Fibroblast of lung (primary cell): ENCODE measurements around the gene MAP2K6. TPM values are rescaled to one million over a fixed set of nuclear protein-coding genes. Genes with fewer than 3 reads are reported as not detected.

ENCODE experiments used
- DNase-seq, 2 donors: peaks; one replicate each; pipeline versions ENCODE4 v3.0.0 to v3.0.0-alpha.2; 2010; ENCODE audit warnings: low read depth in 2 of 2
- H2AFZ ChIP-seq: 2 replicates; pipeline ENCODE4 v1.5.1; 2012; ENCODE audit warnings: low read length, control low read depth, inconsistent platforms
- H3K27ac ChIP-seq: 2 replicates; pipeline ENCODE4 v1.5.1; 2011; ENCODE audit warnings: low read length, control low read depth; ENCODE audit not compliant: insufficient read depth
- H3K27me3 ChIP-seq: 2 replicates; pipeline ENCODE4 v1.5.1; 2011; ENCODE audit warnings: mild to moderate bottlenecking, low read length; ENCODE audit not compliant: control insufficient read depth, insufficient read depth
- H3K36me3 ChIP-seq: 2 replicates; pipeline ENCODE4 v1.5.1; 2011; ENCODE audit warnings: low read length; ENCODE audit not compliant: control insufficient read depth, insufficient read depth
- H3K4me1 ChIP-seq: 2 replicates; pipeline ENCODE4 v1.5.1; 2011; ENCODE audit warnings: low read length; ENCODE audit not compliant: control insufficient read depth, insufficient read depth; ENCODE audit errors: extremely low read depth
- H3K4me2 ChIP-seq: 2 replicates; pipeline ENCODE4 v1.5.1; 2011; ENCODE audit warnings: low read length, control low read depth; ENCODE audit not compliant: insufficient read depth; ENCODE audit errors: extremely low read depth
- H3K4me3 ChIP-seq, 4 experiments: fragments of 200-600 bp in 1 of 4; sonication (generic) in 1 of 4; replicated peaks in 1 of 4; 2 replicates each; pipeline ENCODE4 v1.5.1; 2011 to 2016; ENCODE audit warnings: low read length in 4 of 4, low read depth in 3 of 4, mild to moderate bottlenecking in 3 of 4, control low read depth in 2 of 4, inconsistent platforms in 1 of 4, mixed read lengths in 1 of 4; ENCODE audit not compliant: insufficient read depth in 1 of 4; ENCODE audit errors: control extremely low read depth in 1 of 4
- H3K79me2 ChIP-seq: 2 replicates; pipeline ENCODE4 v1.5.1; 2012; ENCODE audit warnings: mild to moderate bottlenecking, low read length, inconsistent platforms; ENCODE audit not compliant: control insufficient read depth, insufficient read depth
- H3K9ac ChIP-seq: 2 replicates; pipeline ENCODE4 v1.5.1; 2011; ENCODE audit warnings: mild to moderate bottlenecking, low read length, control low read depth; ENCODE audit not compliant: insufficient read depth
- H3K9me3 ChIP-seq: 2 replicates; pipeline ENCODE4 v1.5.1; 2012; ENCODE audit warnings: low read depth, low read length; ENCODE audit not compliant: control insufficient read depth, insufficient read depth
- H4K20me1 ChIP-seq: 2 replicates; pipeline ENCODE4 v1.5.1; 2011; ENCODE audit warnings: low read length; ENCODE audit not compliant: control insufficient read depth, insufficient read depth; ENCODE audit errors: extremely low read depth
- CTCF ChIP-seq, 2 donors: IDR thresholded peaks in 1 of 2; conservative IDR thresholded peaks in 1 of 2; 1 replicate in 1 of 2; 2 replicates in 1 of 2; pipeline ENCODE4 v1.5.1; 2011 to 2012; ENCODE audit warnings: low read length in 2 of 2, control low read depth in 1 of 2, inconsistent platforms in 1 of 2, low read depth in 1 of 2, mild to moderate bottlenecking in 1 of 2
- EZH2 ChIP-seq: IDR thresholded peaks from 2 replicates; pipeline ENCODE4 v1.5.1; 2012; ENCODE audit warnings: low read length, control low read depth, mild to moderate bottlenecking; ENCODE audit errors: missing control alignments
- polyA plus RNA-seq, 2 donors: library from polyadenylated mRNA; depleted of rRNA in 1 of 2; stranded (reverse) in 1 of 2; unstranded in 1 of 2; fragments of >200 nt; gene quantifications; 2 replicates each; pipeline ENCODE4 v1.2.1, GENCODE V29; 2011 to 2012; ENCODE audit warnings: missing spikeins in 1 of 2
- total RNA-seq: library from RNA; depleted of rRNA; stranded (reverse); fragments of >200 nt; gene quantifications from 2 replicates; pipeline ENCODE4 v1.2.1, GENCODE V29; 2014

Gene MAP2K6
- total and polyA plus RNA-seq, 2 donors (not counting 1 experiment from before 2014, with no cell fraction given), result 2.7 to 39.5 TPM

- Histone ChIP-seq H3K36me3 (no peaks in the 10 kb centered on the region), H3K79me2 (no peaks in the 10 kb centered on the region), H3K4me2 (no peak overlapping the region), H3K27ac (no peak overlapping the region), H3K4me3 (no peak overlapping the region), H4K20me1 (no peaks in the 10 kb centered on the region), H3K27me3 (no peaks in the 10 kb centered on the region), H3K4me1 (no peaks in the 10 kb centered on the region), H3K9ac (no peak overlapping the region), H3K9me3 (no peaks in the 10 kb centered on the region), H2AFZ (no peak overlapping the region)
- no peak for TF ChIP-seq EZH2
- TF ChIP-seq CTCF (conservative IDR thresholded peaks at IDR 0.05 in 1 of 2, IDR thresholded peaks at IDR 0.05 in 1 of 2; ENCODE audit: low read depth in 1 of 2, low read length in 2 of 2), result no peak
- DNase-seq, result no peak
Observed at GRCh38 chr17:69457603-69458002, 43.1 kb downstream of the MAP2K6 start.

- no peak overlapping the region for H3K27ac ChIP-seq
- no peaks in the 10 kb centered on the region for H3K36me3 ChIP-seq
- no peak overlapping the region for H3K4me2 ChIP-seq
- no peaks in the 10 kb centered on the region for H4K20me1 ChIP-seq
- no peak overlapping the region for H2AFZ ChIP-seq
- no peaks in the 10 kb centered on the region for H3K27me3 ChIP-seq
- H3K9me3 ChIP-seq, result no peaks in the 10 kb centered on the region
- no peak for DNase-seq
- no peaks in the 10 kb centered on the region for H3K79me2 ChIP-seq
- TF ChIP-seq EZH2, result no peak
- TF ChIP-seq CTCF (conservative IDR thresholded peaks at IDR 0.05 in 1 of 2, IDR thresholded peaks at IDR 0.05 in 1 of 2; ENCODE audit: low read depth in 1 of 2, low read length in 2 of 2), result no peak
- no peaks in the 10 kb centered on the region for H3K4me1 ChIP-seq
- no peak overlapping the region for H3K4me3 ChIP-seq
- H3K9ac ChIP-seq, result no peak overlapping the region
Observed at GRCh38 chr17:69460963-69461922, 46.7 kb downstream of the MAP2K6 start.

- no peak for TF ChIP-seq EZH2
- TF ChIP-seq CTCF (conservative IDR thresholded peaks at IDR 0.05 in 1 of 2, IDR thresholded peaks at IDR 0.05 in 1 of 2; ENCODE audit: low read depth in 1 of 2, low read length in 2 of 2), result no peak
- Histone ChIP-seq H3K9ac (no peak overlapping the region), H3K27me3 (no peaks in the 10 kb centered on the region), H3K27ac (no peak overlapping the region), H3K36me3 (no peaks in the 10 kb centered on the region), H4K20me1 (no peaks in the 10 kb centered on the region), H2AFZ (no peak overlapping the region), H3K4me3 (no peak overlapping the region), H3K79me2 (no peaks in the 10 kb centered on the region), H3K4me2 (no peak overlapping the region), H3K9me3 (no peaks in the 10 kb centered on the region), H3K4me1 (no peaks in the 10 kb centered on the region)
- no peak for DNase-seq
Observed at GRCh38 chr17:69461951-69462369, 47.5 kb downstream of the MAP2K6 start.
